HG03460 (cell line): ENCODE data around the gene LYRM4.

Experiments used
- ATAC-seq: cut with Tn5 transposase; IDR thresholded peaks from one replicate; pipeline ENCODE4 v1.9.1; 2021; ENCODE audit not compliant: unreplicated experiment

The LYRM4 gene

DNA sequence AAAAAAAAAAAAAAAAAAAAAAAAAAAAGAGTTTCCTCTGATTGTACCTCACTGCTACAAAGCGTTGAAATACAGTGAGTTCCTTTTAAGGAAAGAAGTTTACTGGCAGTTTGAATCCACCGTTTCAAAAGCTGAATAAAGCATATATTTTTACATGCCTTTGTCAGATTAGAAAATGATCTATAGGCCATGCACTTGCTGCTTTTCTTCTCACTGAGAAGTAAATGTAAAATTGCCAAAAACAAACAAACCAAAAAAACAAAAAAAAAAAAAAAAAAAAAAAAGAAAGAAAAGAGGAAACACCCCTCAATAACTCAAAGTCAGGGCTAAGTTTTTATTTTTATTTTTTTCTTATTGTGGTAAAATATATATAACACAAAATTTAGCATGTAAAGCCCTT lies 81.9 kb downstream of the LYRM4 start:
- ATAC-seq, result no peak

- ATAC-seq, result no peak
Measured at GRCh38 chr6:5175635-5176034, 85.1 kb downstream of the LYRM4 start.

GRCh38 chr6:5174756-5175549 lies 85.8 kb downstream of the LYRM4 start:
- no peak for ATAC-seq

- ATAC-seq, result peak; percentile 95
Measured at GRCh38 chr6:5174244-5174643, 86.5 kb downstream of the LYRM4 start.

DNA sequence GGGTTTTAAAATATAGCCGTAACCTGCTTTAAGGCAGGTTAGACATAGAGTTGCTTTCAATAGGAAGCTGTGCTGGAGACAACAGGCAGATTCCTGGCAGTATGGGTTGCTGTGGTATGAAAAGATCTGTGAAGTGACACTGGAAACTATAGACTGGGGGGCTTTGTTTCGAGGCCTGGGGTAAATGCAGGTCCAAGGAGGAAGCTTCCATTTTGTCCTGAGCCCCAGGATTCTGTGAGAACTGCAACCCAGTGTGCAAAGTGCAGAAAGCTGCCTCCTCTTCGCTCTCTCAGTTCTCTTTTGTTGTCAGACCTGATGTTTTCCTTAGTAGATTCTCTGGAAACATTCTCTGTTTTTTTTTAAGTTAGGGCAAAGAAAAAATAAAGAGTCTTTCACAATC lies 86.9 kb downstream of the LYRM4 start:
- ATAC-seq, result peak; percentile 16

DNA sequence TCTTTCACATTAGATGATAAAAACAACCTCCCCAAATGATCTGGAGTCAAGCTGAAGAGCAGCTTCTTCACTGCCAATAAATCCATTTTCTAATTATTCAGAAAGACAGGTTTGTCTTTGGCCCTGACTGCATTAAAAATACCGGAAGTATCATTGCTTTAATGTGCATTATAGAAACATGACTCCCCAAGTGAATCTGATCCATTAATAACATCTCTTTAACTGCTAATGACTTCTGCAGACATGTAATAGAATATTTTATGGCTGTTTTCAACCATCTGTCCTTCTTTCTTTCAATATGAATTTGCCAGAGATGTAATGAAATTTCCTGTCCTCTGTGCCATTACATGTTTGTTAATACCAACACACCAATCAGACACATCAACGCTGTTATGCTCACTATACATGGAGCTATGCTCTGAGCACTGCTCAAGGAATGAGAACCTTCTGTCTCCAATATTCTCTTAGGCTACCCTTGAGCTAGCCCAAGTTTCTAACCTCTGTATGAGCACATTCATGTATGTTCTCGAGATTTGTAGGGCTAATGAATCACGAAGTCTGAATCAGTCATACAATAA lies 87.8 kb downstream of the LYRM4 start:
- ATAC-seq, result no peak

- ATAC-seq, result no peak
Measured at GRCh38 chr6:5172041-5172653, 88.6 kb downstream of the LYRM4 start.

- ATAC-seq, result no peak
Measured at GRCh38 chr6:5167501-5167900, 93.2 kb downstream of the LYRM4 start.

- ATAC-seq, result no peak
Measured at GRCh38 chr6:5164092-5164491, 96.7 kb downstream of the LYRM4 start.

GRCh38 chr6:5163247-5163646 lies 97.5 kb downstream of the LYRM4 start:
- ATAC-seq, result no peak

- no peak for ATAC-seq
Measured at GRCh38 chr6:5162355-5162754, 98.4 kb downstream of the LYRM4 start.

DNA sequence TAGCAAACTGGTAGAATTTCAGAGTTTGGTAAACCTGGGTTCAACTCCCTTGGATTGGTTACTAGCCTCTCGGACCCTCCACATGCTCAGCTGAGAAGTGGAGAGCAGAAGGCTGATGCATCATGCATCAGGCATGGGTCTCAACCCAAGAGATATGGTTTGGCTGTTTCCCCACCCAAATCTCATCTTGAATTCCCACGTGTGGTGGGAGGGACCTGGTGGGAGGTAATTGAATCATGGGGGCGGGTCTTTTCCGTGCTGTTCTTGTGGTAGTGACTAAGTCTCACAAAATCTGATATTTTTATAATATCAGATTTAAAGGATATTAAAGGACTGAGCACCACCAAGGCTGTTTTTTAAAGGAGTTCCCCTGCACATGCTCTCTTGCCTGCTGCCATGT lies 100.5 kb downstream of the LYRM4 start:
- no peak for ATAC-seq

DNA sequence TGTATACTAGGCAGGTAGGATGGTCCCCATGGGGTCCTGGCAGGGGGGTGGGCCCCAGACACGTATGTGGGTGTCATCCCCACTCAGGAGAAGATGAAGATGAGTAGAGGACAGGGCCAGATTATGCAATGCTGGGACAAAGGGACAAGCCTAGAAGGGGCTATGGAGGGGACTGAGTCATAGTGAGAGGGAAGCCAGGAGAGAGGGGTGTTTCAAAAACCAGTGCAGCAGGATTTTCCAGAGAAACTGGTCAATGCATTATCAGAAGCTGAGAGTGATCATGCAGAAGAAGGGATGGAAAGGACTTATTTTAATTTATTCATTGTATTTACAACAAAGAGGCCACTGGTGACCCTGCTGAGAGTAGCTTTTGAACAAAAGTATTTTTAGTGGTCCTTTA lies 101.6 kb downstream of the LYRM4 start:
- ATAC-seq, result no peak

DNA sequence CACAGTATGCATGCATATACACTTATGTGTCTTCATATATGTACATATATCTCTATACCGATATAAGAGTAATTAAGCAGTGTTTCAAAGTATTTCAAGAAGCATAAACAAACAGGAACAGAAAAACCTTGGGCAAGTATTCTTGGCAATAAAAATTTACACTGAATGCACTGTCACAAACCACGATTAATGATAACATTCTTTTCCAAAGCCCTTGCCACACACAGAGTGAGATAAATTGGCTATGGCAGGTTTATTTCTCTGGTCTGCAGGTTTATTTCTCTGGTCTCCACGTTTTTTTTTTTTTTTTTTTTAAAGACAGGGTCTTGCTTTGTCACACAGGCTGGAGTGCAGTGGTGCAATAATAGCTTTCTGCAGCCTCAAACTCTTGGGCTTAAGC lies 102.6 kb downstream of the LYRM4 start:
- ATAC-seq, result no peak

DNA sequence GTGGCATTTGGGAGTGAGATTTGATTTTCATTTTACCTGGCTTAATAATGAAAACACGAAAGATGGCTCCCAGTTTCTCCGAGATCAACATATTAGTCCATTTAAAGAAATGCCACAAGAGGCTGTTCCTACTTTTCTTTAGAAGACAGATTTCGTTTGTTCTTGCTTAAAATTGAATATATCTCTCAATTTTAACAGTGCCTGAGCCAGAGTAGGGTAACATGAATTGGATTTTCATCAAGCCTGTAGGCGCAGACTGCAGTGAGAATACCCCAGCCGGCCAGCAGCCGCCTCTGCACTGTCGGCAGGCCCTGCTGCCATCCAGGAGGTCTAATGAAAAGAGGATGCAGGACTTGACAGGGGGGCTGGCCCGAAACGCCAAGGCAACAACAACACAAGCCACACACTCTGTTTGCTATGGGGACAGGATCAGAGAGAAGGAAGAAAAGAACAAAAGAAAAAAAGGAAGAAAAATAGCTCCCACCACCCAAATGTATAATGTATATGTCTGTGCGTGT lies 103.1 kb downstream of the LYRM4 start:
- ATAC-seq, result no peak

DNA sequence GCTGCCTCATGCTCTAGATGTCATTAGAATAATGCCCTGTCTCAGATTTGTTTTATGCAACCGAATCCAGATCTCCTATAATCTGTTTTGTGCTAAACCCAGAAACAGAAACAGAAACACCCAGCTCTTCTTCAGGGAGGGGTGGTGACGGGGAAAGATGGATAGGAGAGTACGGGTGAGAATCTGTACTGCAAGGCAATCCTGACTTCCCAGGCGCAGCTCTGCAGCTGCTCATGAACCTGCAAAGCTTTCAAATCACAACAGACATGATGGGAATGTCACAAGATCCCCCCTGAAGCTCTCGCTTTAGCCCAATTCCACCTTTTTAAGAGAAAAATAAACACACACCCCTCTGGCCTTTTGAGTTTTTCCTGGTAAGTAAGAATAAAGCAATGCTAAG lies 104.1 kb downstream of the LYRM4 start:
- no peak for ATAC-seq

- no peak for ATAC-seq
Measured at GRCh38 chr6:5155906-5156305, 104.8 kb downstream of the LYRM4 start.

DNA sequence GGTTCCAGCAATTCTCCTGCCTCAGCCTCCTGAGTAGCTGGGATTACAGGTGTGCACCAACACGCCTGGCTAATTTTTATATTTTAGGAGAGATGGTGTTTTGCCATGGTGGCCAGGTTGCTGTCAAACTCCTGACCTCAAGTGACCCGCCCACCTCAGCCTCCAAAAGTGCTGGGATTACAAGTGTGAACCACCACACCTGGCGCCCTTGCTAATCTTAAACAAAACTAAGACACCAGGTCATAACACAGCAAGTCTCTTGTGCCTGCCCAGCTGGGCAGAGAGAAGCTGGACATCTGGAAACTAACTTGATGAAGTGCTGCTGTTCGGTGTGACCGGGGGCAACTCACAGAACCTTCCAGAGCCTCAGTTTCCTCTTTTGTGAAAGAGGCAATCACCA lies 107.6 kb downstream of the LYRM4 start:
- no peak for ATAC-seq

DNA sequence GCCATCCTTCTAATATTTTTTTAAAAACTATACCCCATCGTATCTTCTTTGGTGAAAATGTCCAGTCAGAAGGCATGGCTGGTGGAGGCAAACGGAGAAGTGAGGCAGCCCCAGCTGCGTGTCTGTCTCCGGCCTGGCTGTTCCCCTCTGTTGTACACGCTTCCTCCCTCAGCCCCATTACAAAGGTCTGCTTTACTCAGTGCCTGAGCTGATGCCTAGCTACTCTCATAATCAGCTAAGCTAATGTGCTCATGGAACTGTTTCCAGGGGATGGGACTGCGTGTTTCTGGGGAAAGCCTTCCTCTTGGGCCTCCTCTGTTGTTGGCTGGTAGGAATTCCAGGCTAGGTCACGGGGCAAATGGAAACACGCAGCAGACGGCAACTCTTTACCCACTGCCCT lies 108.3 kb downstream of the LYRM4 start:
- no peak for ATAC-seq

GRCh38 chr6:5151955-5152401 lies 108.8 kb downstream of the LYRM4 start:
- ATAC-seq, result no peak

- no peak for ATAC-seq
Measured at GRCh38 chr6:5151360-5151954, 109.3 kb downstream of the LYRM4 start.
